HG03571 (cell line): ENCODE data around the gene GADD45G.

ENCODE experiments used
- ATAC-seq: cut with Tn5 transposase; IDR thresholded peaks from one replicate; pipeline ENCODE4 v1.9.1; 2021; ENCODE audit not compliant: unreplicated experiment

The GADD45G gene

DNA sequence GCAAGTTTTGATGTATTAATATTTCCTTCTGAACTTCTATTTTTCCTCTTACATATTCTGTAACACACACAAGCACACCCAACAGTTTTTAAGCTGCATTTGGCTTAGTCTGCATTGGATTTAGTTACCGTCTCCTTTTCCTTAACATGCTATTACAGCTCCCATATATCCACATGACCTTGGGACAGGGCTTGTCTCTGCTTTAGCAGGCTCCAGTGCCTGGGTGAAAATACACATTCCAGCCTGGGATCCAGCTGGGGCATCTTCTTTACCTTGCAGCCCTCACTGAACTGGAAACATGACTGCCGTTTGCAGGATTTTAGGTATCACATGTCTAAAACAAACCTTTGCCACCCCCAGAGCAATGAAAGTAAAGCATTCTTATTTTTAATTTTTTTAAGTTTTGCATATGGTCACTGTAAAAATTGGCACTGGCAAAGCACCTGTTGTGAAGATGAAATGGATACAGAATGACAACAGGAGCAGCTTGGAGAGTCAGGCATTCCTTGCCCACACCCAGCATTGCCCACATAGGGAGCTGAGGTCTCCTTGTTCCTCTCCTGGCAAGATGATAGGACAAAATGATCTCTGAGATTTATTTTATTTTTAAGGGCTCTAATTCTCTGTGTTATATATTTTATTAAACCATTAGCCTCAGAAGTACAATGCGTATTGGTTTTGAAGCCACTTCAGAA is 4.0 kb downstream of the GADD45G start:
- no peak for ATAC-seq

DNA sequence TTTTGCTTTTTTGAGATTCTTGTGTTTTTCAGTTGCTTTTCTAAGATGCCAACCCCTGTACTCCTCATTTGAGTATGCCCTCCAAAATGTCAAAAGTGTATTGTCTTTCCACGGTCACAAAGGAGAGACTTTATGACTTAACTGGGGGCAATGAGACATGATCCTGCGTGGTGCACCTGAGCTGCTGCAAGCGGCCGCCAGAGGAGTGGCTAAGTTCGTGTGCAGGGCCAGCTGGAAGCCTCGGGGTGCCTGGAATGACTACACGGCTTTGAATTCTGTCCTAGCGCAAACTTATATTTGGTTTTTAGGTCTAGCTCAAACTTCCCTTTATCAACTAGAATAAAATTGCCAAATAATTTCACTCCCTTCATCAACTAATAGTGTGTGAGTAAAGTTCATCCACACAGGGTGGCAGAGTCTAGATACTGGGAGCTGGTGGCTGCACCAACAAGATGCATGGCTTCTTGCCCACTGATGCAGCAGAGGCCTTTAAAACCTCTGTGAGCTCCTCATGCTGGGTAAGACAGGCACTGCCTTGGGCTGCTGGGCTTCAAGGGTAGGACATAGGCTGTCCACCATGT is 4.7 kb downstream of the GADD45G start:
- no peak for ATAC-seq

DNA sequence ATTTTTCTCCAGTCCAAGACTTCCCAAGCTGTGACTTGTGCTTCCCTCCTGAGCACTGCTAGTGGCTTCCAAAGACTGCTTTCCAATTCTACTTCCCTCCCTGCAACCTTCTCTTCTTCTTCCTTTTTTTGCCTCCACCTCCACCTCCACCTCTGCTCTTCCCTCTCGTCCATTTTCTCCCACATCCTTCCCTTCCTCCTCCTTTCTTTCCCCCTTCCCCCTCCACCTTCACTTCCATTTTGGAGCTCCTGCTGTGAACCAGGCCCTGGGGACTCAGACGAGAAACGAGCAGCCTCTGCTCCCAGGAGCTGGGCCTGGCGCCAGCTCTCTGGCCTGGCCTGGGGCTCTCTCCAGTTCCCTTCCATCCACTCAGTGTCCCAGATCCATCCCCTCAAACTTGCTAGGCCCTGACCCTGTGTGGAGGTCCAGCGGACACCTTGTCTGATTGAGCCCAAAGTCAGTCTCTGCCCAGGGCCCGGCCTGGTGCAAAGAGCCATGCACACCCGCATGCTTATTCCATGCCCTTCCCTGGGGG is 5.6 kb downstream of the GADD45G start:
- no peak for ATAC-seq

DNA sequence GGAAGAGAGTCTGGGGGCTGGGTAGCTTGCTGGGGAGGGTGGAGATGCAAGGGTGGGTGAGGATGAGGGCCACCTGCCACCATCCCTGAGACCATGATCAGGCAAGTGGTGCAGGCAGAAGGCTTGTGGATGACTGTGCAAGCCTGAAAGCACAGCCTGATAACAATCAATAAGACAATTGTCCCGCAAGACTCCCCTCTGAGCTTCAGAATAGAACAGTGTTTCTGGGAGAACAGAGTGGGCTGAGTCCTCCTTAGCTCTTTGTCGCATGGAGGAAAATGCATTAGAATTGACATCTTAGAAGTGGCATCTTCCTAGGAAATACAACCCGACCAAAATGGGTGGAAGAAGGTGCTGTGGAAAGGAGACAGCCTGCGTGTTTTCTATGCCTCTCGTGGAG is 6.6 kb downstream of the GADD45G start:
- ATAC-seq = no peak

DNA sequence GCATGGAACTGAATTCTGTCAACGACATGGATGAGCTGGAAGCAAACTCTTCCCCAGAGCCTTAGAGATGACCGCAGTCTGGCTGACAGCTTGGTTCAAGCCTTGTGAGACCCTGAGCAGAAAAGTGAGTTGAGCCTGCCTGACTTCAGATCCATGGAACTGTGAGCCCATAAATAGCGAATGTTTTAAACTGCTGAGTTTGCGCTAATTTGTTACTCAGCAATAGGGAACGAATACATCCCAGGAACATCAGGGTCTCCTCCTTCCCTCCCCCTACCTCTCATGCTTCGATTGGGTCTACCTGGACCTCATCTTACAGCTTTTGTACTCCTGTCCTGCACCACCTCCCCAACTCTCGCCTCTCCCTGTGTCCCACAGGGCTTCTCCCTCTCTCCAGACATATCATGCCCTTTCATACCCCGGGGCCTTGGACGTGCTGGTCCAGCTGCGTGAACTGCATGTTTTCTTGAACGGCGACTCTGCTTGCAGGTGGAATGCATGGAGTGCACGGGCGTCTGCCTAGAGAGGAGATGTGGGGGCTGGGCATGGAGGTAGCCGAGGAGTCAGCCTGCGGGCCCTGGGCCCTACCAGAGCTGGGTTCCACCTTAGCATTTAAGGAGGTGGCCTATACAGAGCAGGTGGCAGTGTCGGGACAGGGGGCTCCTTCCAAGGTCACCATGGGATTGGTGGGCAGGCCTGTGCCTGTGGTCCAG is 7.9 kb downstream of the GADD45G start:
- ATAC-seq = no peak

DNA sequence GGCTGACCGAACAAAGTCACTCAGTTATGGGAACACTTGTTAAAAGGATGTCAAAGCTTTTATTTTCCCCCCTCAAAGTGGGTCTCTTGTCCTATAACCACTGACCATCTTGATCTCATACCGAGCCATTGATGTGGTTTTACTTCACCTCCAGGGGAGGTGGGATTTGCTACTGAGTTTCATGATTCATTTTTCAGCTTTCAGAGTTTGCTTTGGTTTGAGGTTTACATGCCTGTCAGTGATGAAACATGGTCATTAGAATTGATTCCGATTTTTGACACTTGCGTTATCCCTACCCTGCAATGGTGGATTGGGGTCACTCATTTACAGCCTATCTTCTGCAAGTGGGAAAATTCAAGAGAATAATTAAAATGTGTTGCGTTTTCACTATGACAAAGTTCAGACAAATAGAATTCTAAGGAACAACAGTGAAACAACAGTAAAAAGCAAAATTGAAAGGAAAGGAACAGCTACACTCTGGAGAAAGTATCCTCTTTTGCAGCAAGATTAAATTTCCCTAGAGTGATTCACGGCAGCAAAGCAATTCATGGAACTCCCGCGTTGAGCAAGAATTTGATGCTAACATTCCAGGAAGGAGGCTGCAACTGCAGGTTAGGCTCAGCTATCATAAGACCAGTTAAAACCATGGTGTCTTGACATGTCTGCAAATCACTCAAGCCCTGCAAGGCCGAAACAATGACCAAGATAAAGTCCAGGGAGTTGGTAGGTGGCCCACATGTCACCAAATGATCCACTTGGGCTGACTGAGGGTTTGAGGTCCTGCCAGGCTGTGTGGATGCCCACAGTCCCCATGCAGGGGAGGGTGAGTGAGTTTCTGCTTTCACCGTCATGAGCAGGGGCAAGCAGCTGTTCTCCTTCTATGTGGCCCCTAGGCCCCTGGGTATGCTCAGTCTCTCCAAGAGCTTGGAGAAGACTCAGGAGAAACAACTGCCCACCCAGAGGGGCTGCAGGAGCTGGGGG is 9.4 kb downstream of the GADD45G start:
- no peak for ATAC-seq

DNA sequence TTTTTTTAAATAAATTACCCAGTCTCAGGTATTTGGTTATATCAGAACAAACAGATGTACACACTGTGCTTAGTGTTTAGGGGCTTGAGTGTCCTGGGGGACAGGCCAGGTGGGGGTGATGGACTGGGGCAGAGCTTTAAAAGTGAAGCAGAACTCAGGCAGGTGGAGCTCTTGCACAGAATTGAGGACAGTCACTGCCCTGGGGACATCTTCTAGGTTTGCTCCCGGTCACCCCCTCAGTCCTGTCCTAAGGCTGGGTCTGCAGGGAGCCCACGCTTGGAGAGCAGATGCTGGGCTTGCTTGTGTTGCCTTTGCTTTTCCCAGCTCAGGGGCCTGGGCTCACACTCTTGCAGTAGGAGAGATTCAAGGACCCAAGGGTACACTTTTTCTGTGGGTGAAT is 10.8 kb downstream of the GADD45G start:
- no peak for ATAC-seq

DNA sequence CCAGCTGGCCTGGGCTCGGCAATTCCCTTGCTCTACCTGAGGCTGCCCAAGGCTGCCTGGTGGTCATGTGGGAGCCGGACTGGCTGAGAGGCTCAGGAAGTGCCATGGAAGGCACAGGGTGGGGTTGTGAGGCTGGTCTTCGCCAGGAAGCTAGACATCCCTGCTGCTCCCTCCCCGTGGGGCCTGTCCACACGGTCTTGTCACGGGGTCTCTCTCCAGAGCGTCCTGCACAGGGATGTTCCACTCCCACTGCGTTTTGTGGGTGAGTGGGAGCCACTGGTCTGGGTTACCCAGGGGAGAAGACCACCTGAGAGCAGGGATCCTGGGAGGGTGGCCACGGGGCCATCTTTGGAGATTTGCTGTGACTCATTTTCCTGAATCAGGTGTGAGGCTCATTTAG is 11.6 kb downstream of the GADD45G start:
- ATAC-seq = no peak

DNA sequence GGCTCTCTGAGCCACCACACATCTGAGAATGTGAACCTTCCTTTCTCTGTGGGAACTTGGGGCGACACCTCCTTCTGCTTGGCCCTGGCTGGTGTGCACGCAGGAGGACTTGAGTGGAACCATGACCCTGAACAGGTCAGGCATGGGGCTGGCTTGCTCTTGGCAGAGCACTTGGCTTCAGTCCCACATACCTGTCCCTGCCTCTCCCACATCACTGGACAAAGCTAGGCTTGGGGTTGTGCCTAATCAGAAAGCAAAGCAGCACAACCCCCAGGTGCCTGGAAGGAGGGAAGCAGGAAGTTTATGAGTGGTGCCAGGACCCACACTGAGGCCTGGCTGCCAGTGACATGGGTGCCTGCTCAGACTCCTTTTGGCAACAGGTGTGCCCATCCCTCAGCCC is 13.2 kb downstream of the GADD45G start:
- ATAC-seq = no peak

DNA sequence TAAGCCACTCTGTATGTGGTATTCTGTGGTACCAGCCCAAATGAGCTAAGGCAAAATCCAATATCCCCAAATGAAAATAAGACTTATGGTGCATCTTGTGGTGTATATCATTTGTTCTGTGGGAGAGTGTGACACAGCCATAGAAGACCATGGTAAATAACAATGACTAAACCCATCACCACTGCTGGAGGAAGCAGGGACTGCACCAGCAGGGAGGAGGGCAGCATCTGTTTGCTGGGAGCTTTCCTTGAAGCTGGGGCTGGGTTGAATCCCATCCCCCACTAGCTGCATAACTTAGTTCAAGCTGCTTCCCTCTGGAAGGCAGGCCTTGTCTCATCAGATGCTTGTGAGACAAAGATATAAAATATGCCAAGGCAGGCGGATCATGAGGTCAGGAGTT is 14.2 kb downstream of the GADD45G start:
- no peak for ATAC-seq

DNA sequence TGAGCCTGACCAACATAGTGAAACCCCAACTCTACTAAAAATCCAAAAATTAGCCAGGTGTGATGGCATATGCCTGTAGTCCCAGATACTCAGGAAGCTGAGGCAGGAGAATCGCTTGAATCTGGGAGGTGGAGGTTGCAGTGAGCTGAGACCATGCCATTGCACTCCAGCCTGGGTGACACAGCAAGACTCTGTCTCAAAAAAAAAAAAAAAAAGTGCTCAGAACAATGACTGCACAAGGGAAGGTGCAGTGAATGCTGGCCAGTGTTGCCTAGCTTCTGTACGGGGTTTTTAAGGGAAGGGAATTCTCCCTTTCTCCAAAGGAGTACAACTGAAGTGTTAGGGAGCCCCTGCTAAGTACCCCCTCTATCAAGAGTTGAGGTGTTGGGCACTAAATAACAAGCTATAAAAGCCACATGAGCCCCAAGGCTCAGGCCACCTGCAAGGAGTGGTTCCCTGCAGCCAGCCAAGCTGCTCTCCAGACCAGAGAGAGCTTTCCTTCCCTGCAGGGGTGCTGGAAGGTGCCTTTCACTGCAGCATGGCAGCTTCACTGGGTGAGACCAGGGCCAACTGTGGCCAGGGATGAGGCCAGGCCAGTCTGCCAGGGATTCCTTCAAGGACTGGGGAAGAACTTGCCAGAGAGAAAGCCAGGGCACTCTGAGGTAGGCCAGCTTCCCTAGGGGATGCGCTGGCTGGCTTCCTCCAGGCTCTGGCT is 14.8 kb downstream of the GADD45G start:
- ATAC-seq = no peak

DNA sequence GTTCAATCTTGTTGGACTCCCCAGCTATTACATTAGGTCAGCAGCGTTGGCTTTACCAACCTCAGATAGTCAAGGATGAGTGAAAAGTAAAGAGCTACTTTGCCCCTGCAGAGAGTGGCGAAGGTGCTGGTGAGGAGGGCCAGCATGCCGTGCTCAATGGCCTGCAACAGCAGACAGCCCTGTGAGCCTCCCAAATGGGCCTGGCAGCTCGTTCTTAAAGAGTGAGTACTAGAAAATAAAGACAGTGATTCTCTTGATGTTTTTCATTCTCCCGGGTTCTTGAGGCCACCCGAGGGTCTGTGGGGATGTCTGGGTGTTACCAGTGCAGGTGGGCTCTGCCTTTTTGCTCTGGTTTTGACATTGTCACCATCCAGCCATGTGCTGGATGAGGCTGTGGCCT is 16.2 kb downstream of the GADD45G start:
- no peak for ATAC-seq

DNA sequence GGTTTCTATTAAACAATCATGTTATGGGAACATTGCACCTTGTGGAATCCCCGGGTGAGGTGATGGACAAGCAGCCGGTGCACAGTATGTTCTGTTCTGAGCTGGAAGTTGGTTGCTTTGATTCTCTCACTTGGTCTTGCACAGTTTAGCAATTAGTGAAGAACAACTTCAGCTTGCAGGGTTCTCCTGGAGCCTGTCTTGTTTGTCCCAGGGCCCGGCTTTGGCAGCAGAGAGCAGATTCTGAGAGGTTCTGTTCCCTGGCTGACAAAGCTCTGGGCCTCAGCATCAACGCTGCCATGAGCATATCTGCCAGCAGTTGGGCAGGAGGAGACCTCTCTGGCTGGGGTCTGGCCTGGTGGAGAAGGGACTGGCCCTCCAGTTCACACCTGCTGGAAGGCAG is 16.9 kb downstream of the GADD45G start:
- ATAC-seq = no peak

DNA sequence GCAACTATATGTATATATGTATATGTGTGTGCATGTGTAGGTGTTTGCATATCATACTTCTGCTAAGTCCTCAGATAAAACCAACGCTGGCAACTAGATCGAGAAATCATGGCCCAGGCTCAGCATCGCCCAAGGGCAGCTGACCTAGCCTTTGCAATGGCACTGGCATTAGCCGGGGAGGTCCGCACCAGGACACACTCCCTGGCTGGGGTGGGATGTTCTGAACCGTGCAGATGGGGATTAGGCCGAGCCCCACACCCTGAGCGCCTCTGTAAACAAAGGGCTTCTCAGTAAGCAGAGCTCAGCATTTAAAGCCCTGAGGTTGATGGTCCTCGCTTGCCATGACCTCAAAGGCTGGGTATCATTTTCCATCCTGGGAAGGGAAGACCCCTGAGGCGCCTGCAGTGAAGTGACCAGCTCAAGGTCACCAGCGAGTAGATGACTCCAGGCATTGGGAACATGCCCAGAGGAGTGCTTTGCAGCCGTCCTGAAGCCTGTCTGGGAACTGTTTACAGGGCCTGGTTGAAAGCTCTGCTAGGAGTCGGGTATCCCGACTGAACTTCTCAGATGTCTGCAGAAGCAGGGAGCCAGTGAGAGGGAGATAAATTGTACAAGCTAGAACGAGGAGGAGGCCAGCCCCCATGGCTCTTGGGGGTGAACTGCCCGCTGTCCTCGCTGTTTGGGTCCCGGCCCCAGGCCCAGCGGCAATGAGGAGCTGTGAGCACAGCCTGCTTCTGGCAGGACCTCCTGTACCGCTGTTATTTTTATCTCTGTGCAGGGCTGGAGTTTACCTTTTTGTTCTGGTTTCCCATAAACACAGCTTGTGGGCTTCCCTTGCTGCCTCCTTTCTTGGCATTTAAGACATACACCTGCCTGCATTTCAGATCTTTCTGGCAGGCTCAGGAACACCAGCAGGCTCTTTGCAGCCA is 18.4 kb downstream of the GADD45G start:
- ATAC-seq = no peak

DNA sequence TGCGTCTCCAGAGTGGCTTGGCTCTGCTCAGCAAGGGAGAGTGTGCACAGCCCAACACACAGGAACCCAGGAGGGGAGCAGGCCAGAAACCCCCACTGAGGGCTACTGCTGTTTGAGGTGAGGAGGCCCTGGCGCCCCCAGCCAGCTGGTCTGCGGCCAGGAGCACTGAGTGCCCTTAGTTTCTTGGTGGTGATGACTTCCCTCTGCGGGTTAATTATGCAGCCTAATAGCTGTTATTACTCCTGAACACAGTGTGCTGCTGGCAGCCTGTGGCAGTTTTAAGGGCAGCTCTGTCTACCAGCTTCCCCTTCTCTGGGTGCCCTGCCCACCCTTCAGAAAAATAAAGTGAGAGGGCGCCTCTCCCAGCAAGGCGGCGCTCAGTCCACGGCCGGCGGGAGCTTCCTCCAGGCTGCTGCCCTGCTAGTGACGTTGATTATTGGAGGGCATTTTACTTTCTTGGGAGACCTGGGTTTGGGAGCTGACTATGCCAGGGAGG is 19.2 kb downstream of the GADD45G start:
- no peak for ATAC-seq

DNA sequence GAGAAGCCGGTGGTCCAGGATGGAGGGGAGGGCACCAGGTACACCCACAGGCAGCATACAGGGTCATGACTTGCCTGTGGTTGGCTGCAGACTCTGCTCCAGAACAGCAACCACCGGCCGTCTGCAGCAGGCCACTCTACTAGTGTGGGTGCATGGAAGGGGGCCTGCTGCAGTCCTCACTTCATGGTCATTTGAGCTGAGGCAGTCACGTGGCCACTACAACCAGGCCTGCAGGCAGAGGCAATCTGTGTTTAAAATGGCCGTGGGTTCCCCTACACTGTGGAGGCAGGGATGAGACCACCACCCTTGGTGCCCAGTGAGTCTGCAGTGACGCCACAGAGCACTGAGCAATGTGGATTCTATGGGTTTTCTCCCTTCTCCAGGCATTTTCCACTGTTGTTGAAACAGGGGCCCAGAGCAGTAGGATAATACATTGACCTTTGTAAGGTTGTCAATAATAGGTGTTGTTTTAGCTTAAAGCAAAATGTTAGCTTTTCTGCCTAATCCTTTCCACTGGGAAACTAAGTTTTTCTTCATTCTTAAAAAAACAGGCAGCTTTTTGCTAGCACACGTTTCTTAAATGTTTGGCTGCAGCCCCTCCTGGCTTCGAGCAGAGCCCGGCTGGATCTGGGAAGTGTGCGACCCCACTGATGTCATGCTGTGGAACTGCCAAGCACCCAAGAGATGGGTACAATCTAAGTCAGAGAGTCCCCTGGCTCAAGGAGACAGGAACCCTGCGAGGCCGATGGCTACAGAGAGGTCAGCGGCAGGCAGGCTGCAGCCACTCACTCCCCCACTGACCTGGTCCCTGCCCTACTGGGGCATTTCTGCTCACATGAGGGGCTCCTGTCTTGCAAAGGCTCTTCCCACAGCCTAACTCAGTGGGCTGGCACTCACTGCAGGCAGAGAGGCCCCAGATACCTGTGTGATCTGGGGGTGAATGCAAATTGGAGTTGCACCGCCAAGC is 21.2 kb downstream of the GADD45G start:
- no peak for ATAC-seq

DNA sequence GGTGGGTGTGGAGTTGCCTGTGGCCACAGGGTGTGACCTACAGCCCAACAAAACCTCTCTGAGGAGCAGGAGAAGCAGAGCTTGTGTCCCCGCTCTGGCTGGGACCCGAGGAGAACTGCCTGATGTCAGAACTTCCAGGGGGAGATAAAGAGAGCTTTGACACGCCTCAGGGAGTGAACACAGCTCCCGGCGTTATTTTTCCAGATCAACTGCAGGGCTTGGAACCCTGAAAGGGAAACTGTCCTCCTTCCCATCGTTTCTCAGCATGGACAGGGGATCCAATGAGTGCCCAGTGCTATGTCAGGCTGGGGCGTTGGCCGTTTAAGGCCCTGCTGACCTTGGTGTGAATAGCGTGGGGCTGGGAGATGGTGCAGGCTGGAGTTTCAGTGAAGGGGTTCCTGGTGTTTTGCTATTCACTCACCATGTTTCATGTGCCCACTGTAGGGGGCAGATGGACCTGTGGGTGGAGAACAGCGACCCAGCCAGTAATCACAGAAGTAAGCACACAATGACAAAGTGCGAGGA is 22.0 kb downstream of the GADD45G start:
- ATAC-seq = no peak

DNA sequence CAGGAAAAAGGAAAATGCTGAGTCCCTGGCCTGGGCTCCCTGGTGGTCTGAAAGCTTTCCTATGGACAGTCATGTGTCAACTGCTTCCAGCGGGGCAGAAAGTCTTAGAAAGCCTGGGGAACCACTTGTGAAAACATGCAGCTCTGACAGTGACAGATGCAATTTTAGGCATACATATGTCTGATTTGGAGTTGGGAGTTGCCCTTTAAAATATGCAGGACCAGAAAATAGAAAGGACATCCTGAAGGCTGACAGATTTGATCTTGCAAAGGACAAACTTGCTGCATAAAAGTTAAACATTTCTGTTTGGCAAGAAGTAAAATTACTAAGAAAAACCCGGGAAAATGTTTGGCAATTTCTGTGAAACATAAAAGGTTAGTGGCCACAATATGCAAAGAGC is 23.8 kb downstream of the GADD45G start:
- no peak for ATAC-seq
